Gastroesophageal sphincter (tissue), 4 donors: ENCODE results near the gene PRDM16. TPM values are rescaled to one million over a fixed set of nuclear protein-coding genes. Genes with fewer than 3 reads are reported as not detected.

Experiments used
- ATAC-seq: fragments of 150-250 bp; one replicate; pipeline ENCODE4 v1.9.1; 2016; ENCODE audit warnings: mild to moderate bottlenecking, moderate library complexity
- H3K27ac ChIP-seq, 4 donors: fragments of 200-600 bp; sonication (generic) in 3 of 4; 1 replicate in 3 of 4; 2 replicates in 1 of 4; pipeline ENCODE4 v1.5.1; 2016 to 2019
- H3K27me3 ChIP-seq: fragments of 200-600 bp; sonication (generic); one replicate; pipeline ENCODE4 v1.5.1; 2019
- H3K36me3 ChIP-seq, 2 donors: fragments of 200-600 bp; sonication (generic); one replicate each; pipeline ENCODE4 v1.5.1; 2019; ENCODE audit warnings: control low read depth in 1 of 2
- H3K4me1 ChIP-seq, 3 donors: fragments of 200-600 bp; sonication (generic); 1 replicate in 2 of 3; 2 replicates in 1 of 3; pipeline ENCODE4 v1.5.1; 2016 to 2019; ENCODE audit warnings: control low read depth in 2 of 3
- H3K4me3 ChIP-seq, 2 donors: fragments of 200-600 bp; sonication (generic); one replicate each; pipeline ENCODE4 v1.5.1; 2019; ENCODE audit warnings: mild to moderate bottlenecking in 1 of 2, moderate library complexity in 1 of 2
- H3K9me3 ChIP-seq, 3 donors: fragments of 200-600 bp; sonication (generic); one replicate each; pipeline ENCODE4 v1.5.1; 2017 to 2019; ENCODE audit warnings: control low read depth in 2 of 3
- CTCF ChIP-seq, 4 experiments: fragments of 200-600 bp in 2 of 4; fragments of 450-650 bp in 2 of 4; sonication (generic) in 1 of 4; IDR thresholded peaks; one replicate each; pipeline ENCODE4 v1.5.1; 2017 to 2019; ENCODE audit warnings: antibody characterized with exemption in 4 of 4, mild to moderate bottlenecking in 2 of 4, moderate library complexity in 2 of 4
- EP300 ChIP-seq: sonication (generic); formaldehyde crosslinking; IDR thresholded peaks from one replicate; pipeline ENCODE4 v1.6.1; 2017; ENCODE audit warnings: antibody characterized with exemption, mild to moderate bottlenecking
- POLR2A ChIP-seq, 2 donors: fragments of 450-650 bp; IDR thresholded peaks; one replicate each; pipeline ENCODE4 v1.6.1; 2017; ENCODE audit warnings: antibody characterized with exemption in 2 of 2, mild to moderate bottlenecking in 2 of 2, moderate library complexity in 1 of 2
- POLR2AphosphoS5 ChIP-seq: sonication (generic); formaldehyde crosslinking; IDR thresholded peaks from one replicate; pipeline ENCODE4 v1.6.1; 2017; ENCODE audit warnings: antibody characterized with exemption
- WGBS, 2 donors: methylation state at CpG; one replicate each; pipeline ENCODE4 v1.1.5; 2018; ENCODE audit warnings: low coverage in 1 of 2; 5-methylcytosine and 5-hydroxymethylcytosine counted together
- total RNA-seq, 4 donors: library from RNA; depleted of rRNA; stranded (reverse); fragments of >200 nt; gene quantifications; one replicate each; pipeline ENCODE4 v1.1.0, GENCODE V29; 2016

The PRDM16 gene
- total RNA-seq, 4 donors from 2014 or later = 1.1 to 3.4 (median 1.6) TPM

- Histone ChIP-seq H3K27ac (peak overlapping the region in 2 of 4 donors; percentile 27 to 55), H3K4me1 (peaks cover 0 to 17% (median 0%) of the 10 kb centered on the region in 3 donors), H3K9me3 (no peaks in the 10 kb centered on the region), H3K27me3 (peaks cover 55% of the 10 kb centered on the region), H3K4me3 (no peak overlapping the region), H3K36me3 (no peaks in the 10 kb centered on the region)
- TF ChIP-seq POLR2A (IDR thresholded peaks at IDR 0.05) = no peak
- no peak for TF ChIP-seq CTCF (IDR thresholded peaks at IDR 0.05)
- TF ChIP-seq EP300 = no peak
- no peak for TF ChIP-seq POLR2AphosphoS5
- WGBS, 2 donors = 100% methylated on average over 2 of the region's 35 CpGs; no CpG with 5 or more reads in 1 of the 2 donors
- ATAC-seq = no peak
Measured at GRCh38 chr1:3467096-3468036, 398.4 kb downstream of the PRDM16 start.

- H3K27me3 ChIP-seq = peaks cover 65% of the 10 kb centered on the region
- ATAC-seq = no peak
- H3K9me3 ChIP-seq = no peaks in the 10 kb centered on the region
- no peaks in the 10 kb centered on the region for H3K36me3 ChIP-seq
- no peak for TF ChIP-seq EP300
- peak overlapping the region in 1 of 4 donors; percentile 55 for H3K27ac ChIP-seq
- H3K4me3 ChIP-seq = no peak overlapping the region
- peaks cover 0 to 17% (median 0%) of the 10 kb centered on the region in 3 donors for H3K4me1 ChIP-seq
- 50 to 100% methylated on average over 2 to 3 of the region's 34 CpGs for WGBS, 2 donors
Measured at GRCh38 chr1:3468236-3469103, 399.5 kb downstream of the PRDM16 start.

GRCh38 chr1:3469104-3469848, 400.3 kb downstream of the PRDM16 start:
- TF ChIP-seq EP300 = no peak
- no peak for TF ChIP-seq CTCF (IDR thresholded peaks at IDR 0.05)
- peaks cover 0 to 17% (median 0%) of the 10 kb centered on the region in 3 donors for H3K4me1 ChIP-seq
- no peaks in the 10 kb centered on the region for H3K36me3 ChIP-seq
- H3K27ac ChIP-seq = no peak overlapping the region
- ATAC-seq = no peak
- peaks cover 73% of the 10 kb centered on the region for H3K27me3 ChIP-seq
- H3K9me3 ChIP-seq = no peaks in the 10 kb centered on the region
- H3K4me3 ChIP-seq = no peak overlapping the region
- 100% methylated on average over 1 of the region's 31 CpGs; no CpG with 5 or more reads in 1 of the 2 donors for WGBS, 2 donors

GRCh38 chr1:3469849-3470649, 401.0 kb downstream of the PRDM16 start:
- H3K27me3 ChIP-seq = peaks cover 77% of the 10 kb centered on the region
- H3K27ac ChIP-seq = no peak overlapping the region
- no peak overlapping the region for H3K4me3 ChIP-seq
- no peaks in the 10 kb centered on the region for H3K9me3 ChIP-seq
- H3K4me1 ChIP-seq = peaks cover 0 to 17% (median 0%) of the 10 kb centered on the region in 3 donors
- 85 to 86% methylated on average over 5 to 10 of the region's 17 CpGs for WGBS, 2 donors
- H3K36me3 ChIP-seq = no peaks in the 10 kb centered on the region
- TF ChIP-seq POLR2A (IDR thresholded peaks at IDR 0.05) = no peak
- no peak for ATAC-seq

- peaks cover 80% of the 10 kb centered on the region for H3K27me3 ChIP-seq
- no peak for ATAC-seq
- H3K4me1 ChIP-seq = peaks cover 0 to 17% (median 0%) of the 10 kb centered on the region in 3 donors
- peak overlapping the region in 1 of 4 donors; percentile 40 for H3K27ac ChIP-seq
- no peaks in the 10 kb centered on the region for H3K36me3 ChIP-seq
- TF ChIP-seq CTCF (IDR thresholded peaks at IDR 0.05) (no peak), POLR2A (IDR thresholded peaks at IDR 0.05) (no peak), EP300 (no peak), POLR2AphosphoS5 (no peak)
- H3K4me3 ChIP-seq = no peak overlapping the region
- WGBS, 2 donors = 87 to 92% methylated on average over 4 to 11 of the region's 22 CpGs
- H3K9me3 ChIP-seq = no peaks in the 10 kb centered on the region
Measured at GRCh38 chr1:3470650-3471355, 401.8 kb downstream of the PRDM16 start.
